Astrocyte (in vitro differentiated cells and primary cell): Measurements from ENCODE around the gene NME3. TPM values are rescaled to one million over a fixed set of nuclear protein-coding genes. Genes with fewer than 3 reads are reported as not detected.

Experiments used
- DNase-seq: peaks from one replicate; pipeline ENCODE4 v3.0.0-alpha.2; 2010; ENCODE audit warnings: low read depth
- FAIRE-seq: peaks from 2 replicates; lab custom pipeline; 2011; peaks lifted over from hg19 to GRCh38; lab: Jason Lieb, UNC
- H2AFZ ChIP-seq: 2 replicates; pipeline ENCODE4 v1.6.0; 2012; ENCODE audit warnings: low read depth, low read length, inconsistent platforms
- H3K27ac ChIP-seq: 2 replicates; pipeline ENCODE4 v1.5.1; 2011; ENCODE audit warnings: low read depth, low read length, inconsistent platforms
- H3K27me3 ChIP-seq: 2 replicates; pipeline ENCODE4 v1.6.0; 2011; ENCODE audit warnings: low read length, inconsistent platforms; ENCODE audit not compliant: insufficient read depth
- H3K36me3 ChIP-seq: 2 replicates; pipeline ENCODE4 v1.5.1; 2011; ENCODE audit warnings: low read length, inconsistent platforms; ENCODE audit not compliant: insufficient read depth
- H3K4me1 ChIP-seq: 2 replicates; pipeline ENCODE4 v1.5.1; 2011; ENCODE audit warnings: low read length, inconsistent platforms; ENCODE audit not compliant: insufficient read depth
- H3K4me2 ChIP-seq: 2 replicates; pipeline ENCODE4 v1.6.0; 2012; ENCODE audit warnings: low read length, inconsistent platforms
- H3K4me3 ChIP-seq: 2 replicates; pipeline ENCODE4 v1.5.1; 2011; ENCODE audit warnings: low read depth, mild to moderate bottlenecking, low read length, inconsistent platforms; ENCODE audit not compliant: insufficient read depth
- H3K79me2 ChIP-seq: 2 replicates; pipeline ENCODE4 v1.6.0; 2012; ENCODE audit warnings: mild to moderate bottlenecking, low read length, inconsistent platforms; ENCODE audit not compliant: insufficient read depth
- H3K9ac ChIP-seq: 2 replicates; pipeline ENCODE4 v1.6.0; 2012; ENCODE audit warnings: mild to moderate bottlenecking, low read length, inconsistent platforms
- H3K9me3 ChIP-seq: 2 replicates; pipeline ENCODE4 v1.5.1; 2012; ENCODE audit warnings: low read depth, mild to moderate bottlenecking, low read length, inconsistent platforms; ENCODE audit not compliant: insufficient read depth
- H4K20me1 ChIP-seq: 2 replicates; pipeline ENCODE4 v1.6.0; 2012; ENCODE audit warnings: low read length, inconsistent platforms; ENCODE audit not compliant: insufficient read depth
- H3K27ac Mint-ChIP-seq: one replicate; pipeline ENCODE4 v1.8.0; 2021; ENCODE audit warnings: mild to moderate bottlenecking, mixed read lengths; ENCODE audit not compliant: unreplicated experiment
- H3K27me3 Mint-ChIP-seq: one replicate; pipeline ENCODE4 v1.8.0; 2021; ENCODE audit warnings: low read depth, mixed read lengths; ENCODE audit not compliant: unreplicated experiment
- H3K36me3 Mint-ChIP-seq: one replicate; pipeline ENCODE4 v1.8.0; 2021; ENCODE audit warnings: low read depth, mixed read lengths; ENCODE audit not compliant: unreplicated experiment
- H3K4me1 Mint-ChIP-seq: one replicate; pipeline ENCODE4 v1.8.0; 2021; ENCODE audit warnings: low read depth, mixed read lengths; ENCODE audit not compliant: unreplicated experiment
- H3K4me3 Mint-ChIP-seq: one replicate; pipeline ENCODE4 v1.8.0; 2021; ENCODE audit warnings: mild to moderate bottlenecking, moderate library complexity, mixed read lengths; ENCODE audit not compliant: unreplicated experiment
- H3K9me3 Mint-ChIP-seq: one replicate; pipeline ENCODE4 v1.8.0; 2021; ENCODE audit warnings: mild to moderate bottlenecking, mixed read lengths; ENCODE audit not compliant: unreplicated experiment
- CTCF ChIP-seq: IDR thresholded peaks from 2 replicates; pipeline ENCODE4 v1.5.1; 2011; ENCODE audit warnings: low read depth, mild to moderate bottlenecking, inconsistent platforms, low read length, moderate library complexity; ENCODE audit not compliant: insufficient read depth
- EZH2 ChIP-seq: IDR thresholded peaks from 2 replicates; pipeline ENCODE4 v1.6.1; 2012; ENCODE audit warnings: mild to moderate bottlenecking, low read length, inconsistent platforms; ENCODE audit not compliant: insufficient read depth
- total RNA-seq: library from RNA; stranded (reverse); gene quantifications from 2 replicates; pipeline ENCODE4 v1.2.1, GENCODE V29; 2021

The NME3 gene
- total RNA-seq, 1 donor from 2014 or later, result 36.3 TPM

GRCh38 chr16:1779741-1780676 lies 8.7 kb upstream of the NME3 start:
- Mint-ChIP-seq H3K4me3 (peak overlapping the region; percentile 94), H3K4me1 (peaks cover 9% of the 10 kb centered on the region), H3K36me3 (peaks cover 2% of the 10 kb centered on the region), H3K9me3 (no peaks in the 10 kb centered on the region), H3K27ac (peak overlapping the region; percentile 95), H3K27me3 (no peaks in the 10 kb centered on the region)
- FAIRE-seq, result no peak
- Histone ChIP-seq H3K9me3 (no peaks in the 10 kb centered on the region), H4K20me1 (peaks cover 38% of the 10 kb centered on the region), H3K36me3 (peaks cover under 1% of the 10 kb centered on the region), H3K4me2 (no peak overlapping the region), H3K4me1 (peaks cover 12% of the 10 kb centered on the region), H3K27ac (no peak overlapping the region), H3K79me2 (peaks cover 47% of the 10 kb centered on the region), H2AFZ (no peak overlapping the region), H3K9ac (no peak overlapping the region), H3K27me3 (no peaks in the 10 kb centered on the region), H3K4me3 (no peak overlapping the region)
- no peak for TF ChIP-seq CTCF
- DNase-seq, result no peak

GRCh38 chr16:1779234-1779701 lies 7.9 kb upstream of the NME3 start:
- Mint-ChIP-seq H3K36me3 (peaks cover 2% of the 10 kb centered on the region), H3K9me3 (no peaks in the 10 kb centered on the region), H3K4me3 (no peak overlapping the region), H3K4me1 (peaks cover 9% of the 10 kb centered on the region), H3K27me3 (no peaks in the 10 kb centered on the region), H3K27ac (no peak overlapping the region)
- Histone ChIP-seq H3K9ac (no peak overlapping the region), H2AFZ (no peak overlapping the region), H3K27ac (no peak overlapping the region), H3K4me3 (no peak overlapping the region), H3K36me3 (no peaks in the 10 kb centered on the region), H3K4me1 (peaks cover 16% of the 10 kb centered on the region), H3K79me2 (peaks cover 47% of the 10 kb centered on the region), H4K20me1 (peaks cover 45% of the 10 kb centered on the region), H3K4me2 (no peak overlapping the region), H3K27me3 (no peaks in the 10 kb centered on the region), H3K9me3 (no peaks in the 10 kb centered on the region)
- FAIRE-seq, result no peak
- TF ChIP-seq EZH2 (no peak), CTCF (no peak)
- DNase-seq, result no peak
